GM23338 (cell line): ENCODE measurements around the gene PIRT. TPM values are rescaled to one million over a fixed set of nuclear protein-coding genes. Genes with fewer than 3 reads are reported as not detected.

Source experiments
- ATAC-seq: fragments of 200-7000 bp; cut with Tn5 transposase; 3 replicates; pipeline ENCODE4 v1.9.1; 2020
- DNase-seq: peaks from one replicate; pipeline ENCODE4 v3.0.0-alpha.2; 2015; ENCODE audit warnings: low spot score
- H2AFZ ChIP-seq: fragments of 200-600 bp; sonication (generic); 2 replicates; pipeline ENCODE4 v1.8.0; 2016; ENCODE audit warnings: antibody characterized with exemption, mild to moderate bottlenecking, moderate library complexity
- H3F3A ChIP-seq: fragments of 200-600 bp; sonication (generic); replicated peaks from 2 replicates; pipeline ENCODE4 v1.8.0; 2017; ENCODE audit warnings: antibody characterized with exemption, mixed run types, low read depth
- H3K27ac ChIP-seq: fragments of 200-600 bp; sonication (generic); 2 replicates; pipeline ENCODE4 v1.6.1; 2016; ENCODE audit warnings: low read depth
- H3K27me3 ChIP-seq: fragments of 200-600 bp; sonication (generic); 2 replicates; pipeline ENCODE4 v1.8.0; 2016; ENCODE audit warnings: mild to moderate bottlenecking, mixed run types, moderate library complexity; ENCODE audit not compliant: insufficient read depth
- H3K36me3 ChIP-seq: fragments of 200-600 bp; sonication (generic); 2 replicates; pipeline ENCODE4 v1.8.0; 2016; ENCODE audit warnings: mild to moderate bottlenecking; ENCODE audit not compliant: insufficient read depth
- H3K4me1 ChIP-seq: fragments of 200-600 bp; sonication (generic); 2 replicates; pipeline ENCODE4 v1.8.0; 2016; ENCODE audit warnings: mild to moderate bottlenecking, moderate library complexity; ENCODE audit not compliant: insufficient read depth
- H3K4me2 ChIP-seq: fragments of 200-600 bp; sonication (generic); 2 replicates; pipeline ENCODE4 v1.7.1; 2017; ENCODE audit warnings: mixed run types
- H3K4me3 ChIP-seq: fragments of 200-600 bp; sonication (generic); 2 replicates; pipeline ENCODE4 v1.6.1; 2016; ENCODE audit warnings: mixed run types
- H3K79me2 ChIP-seq: fragments of 200-600 bp; sonication (generic); replicated peaks from 2 replicates; pipeline ENCODE4 v1.8.0; 2017; ENCODE audit warnings: mild to moderate bottlenecking; ENCODE audit not compliant: insufficient read depth
- H3K9me2 ChIP-seq: fragments of 200-600 bp; sonication (generic); 2 replicates; pipeline ENCODE4 v1.8.0; 2017; ENCODE audit not compliant: insufficient read depth
- H4K20me1 ChIP-seq: fragments of 200-600 bp; sonication (generic); replicated peaks from 2 replicates; pipeline ENCODE4 v1.8.0; 2017; ENCODE audit warnings: mild to moderate bottlenecking; ENCODE audit not compliant: insufficient read depth
- H3K27ac Mint-ChIP-seq: 2 replicates; pipeline ENCODE4 v1.8.0; 2020; ENCODE audit warnings: inconsistent platforms, mild to moderate bottlenecking, moderate library complexity, mixed read lengths
- H3K27me3 Mint-ChIP-seq: 3 replicates; pipeline ENCODE4 v1.8.0; 2022; ENCODE audit warnings: low read depth, mild to moderate bottlenecking, moderate library complexity, mixed read lengths, inconsistent platforms; ENCODE audit not compliant: insufficient read depth, poor library complexity
- H3K36me3 Mint-ChIP-seq: 3 replicates; pipeline ENCODE4 v1.8.0; 2021; ENCODE audit warnings: low read depth, mild to moderate bottlenecking, inconsistent platforms, moderate library complexity, mixed read lengths
- H3K4me1 Mint-ChIP-seq: 3 replicates; pipeline ENCODE4 v1.8.0; 2020; ENCODE audit warnings: mild to moderate bottlenecking, inconsistent platforms, mixed read lengths
- H3K4me3 Mint-ChIP-seq: 3 replicates; pipeline ENCODE4 v1.8.0; 2021; ENCODE audit warnings: moderate library complexity, mild to moderate bottlenecking, inconsistent platforms, mixed read lengths
- H3K9me3 Mint-ChIP-seq: 3 replicates; pipeline ENCODE4 v1.8.0; 2020; ENCODE audit warnings: moderate library complexity, mild to moderate bottlenecking, inconsistent platforms, mixed read lengths
- CREB1 ChIP-seq: fragments of 250-450 bp; sonication (Bioruptor Pico); IDR thresholded peaks from 2 replicates; pipeline ENCODE4 v1.5.0; 2020; ENCODE audit warnings: low read depth, mild to moderate bottlenecking, moderate library complexity
- EZH2 ChIP-seq: fragments of 200-600 bp; sonication (generic); IDR thresholded peaks from one replicate; pipeline ENCODE4 v1.8.0; 2017; ENCODE audit warnings: antibody characterized with exemption, mild to moderate bottlenecking, low read depth; ENCODE audit not compliant: unreplicated experiment
- EZH2phosphoT487 ChIP-seq: fragments of 200-600 bp; sonication (generic); IDR thresholded peaks from one replicate; pipeline ENCODE4 v1.8.1; 2018; ENCODE audit warnings: antibody characterized with exemption; ENCODE audit not compliant: unreplicated experiment
- JUNB ChIP-seq: IDR thresholded peaks from one replicate; pipeline ENCODE4 v1.6.1; 2016; ENCODE audit warnings: antibody characterized with exemption; ENCODE audit not compliant: unreplicated experiment
- NANOG ChIP-seq: IDR thresholded peaks from 2 replicates; pipeline ENCODE4 v1.6.1; 2016; ENCODE audit warnings: antibody characterized with exemption, borderline replicate concordance
- POLR2AphosphoS5 ChIP-seq: IDR thresholded peaks from 2 replicates; pipeline ENCODE4 v1.6.1; 2016; ENCODE audit warnings: antibody characterized with exemption, low read depth
- STAT1 ChIP-seq: IDR thresholded peaks from one replicate; pipeline ENCODE4 v1.6.1; 2016; ENCODE audit warnings: antibody characterized with exemption; ENCODE audit not compliant: unreplicated experiment
- ZNF114 ChIP-seq: fragments of 250-450 bp; sonication (Bioruptor Pico); IDR thresholded peaks from 2 replicates; pipeline ENCODE4 v1.5.0; 2020; ENCODE audit warnings: mild to moderate bottlenecking, moderate library complexity
- ZNF331 ChIP-seq: fragments of 250-450 bp; sonication (Bioruptor Pico); IDR thresholded peaks from 2 replicates; pipeline ENCODE4 v1.5.0; 2020; ENCODE audit warnings: low read depth, mild to moderate bottlenecking, moderate library complexity
- polyA plus RNA-seq: library from polyadenylated mRNA; unstranded; fragments of >200 nt; fragmentation: Nextera tagmentation; extraction: Ambion mirVana; gene quantifications from 2 replicates; pipeline ENCODE4 v1.2.1, GENCODE V29; 2016
- total RNA-seq: library from RNA; depleted of rRNA; stranded (reverse); fragments of >200 nt; shearing (Covaris generic); gene quantifications from 2 replicates; pipeline ENCODE4 v1.2.3, GENCODE V29; 2014
- TF ChIP-seq, protein P1 (sequence below), 2 experiments: fragments of 200-600 bp in 1 of 2; sonication (generic) in 1 of 2; conservative IDR thresholded peaks; 2 replicates each; pipeline versions ENCODE4 v1.5.1 to v1.6.1; 2016 to 2017; ENCODE audit warnings: antibody characterized with exemption in 2 of 2, low read depth in 2 of 2, mild to moderate bottlenecking in 2 of 2, moderate library complexity in 1 of 2
- TF ChIP-seq, protein P2 (sequence below): IDR thresholded peaks from one replicate; pipeline ENCODE4 v1.6.1; 2018; ENCODE audit warnings: antibody characterized with exemption; ENCODE audit not compliant: unreplicated experiment
- TF ChIP-seq, protein P3 (sequence below): IDR thresholded peaks from 2 replicates; pipeline ENCODE4 v1.6.1; 2016; ENCODE audit warnings: antibody characterized with exemption
- TF ChIP-seq, protein P4 (sequence below): fragments of 250-450 bp; sonication (Bioruptor Pico); IDR thresholded peaks from 2 replicates; pipeline ENCODE4 v1.5.0; 2020; ENCODE audit warnings: mild to moderate bottlenecking, moderate library complexity

PIRT gene
- total and polyA plus RNA-seq, 2 experiments from 2014 or later, result not detected

DNA sequence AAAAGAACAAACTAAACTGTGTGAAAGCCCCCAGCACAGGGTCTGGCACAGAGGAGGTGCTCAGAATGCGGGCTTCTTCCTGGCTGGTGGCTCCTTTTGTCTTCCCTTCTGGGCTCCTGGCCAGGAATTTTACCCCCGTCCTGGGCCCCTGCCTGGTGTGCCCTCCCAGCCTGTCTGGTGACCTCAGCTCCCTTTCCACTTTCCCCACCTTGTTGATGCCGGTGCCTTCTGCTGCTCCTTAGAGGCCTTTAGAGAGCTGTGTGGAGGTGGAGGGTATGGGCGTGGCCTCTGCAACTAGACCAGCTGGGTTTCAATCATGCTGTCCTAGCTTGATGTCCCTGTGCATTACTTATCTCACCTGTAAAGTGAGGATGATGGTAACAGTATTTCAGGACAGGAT lies 16.8 kb downstream of the PIRT start:
- DNase-seq (no peak), ATAC-seq (no peak; the same call in 2 of the 3 replicates)
- Histone ChIP-seq H3K27ac (no peak overlapping the region), H3K79me2 (no peaks in the 10 kb centered on the region), H3K36me3 (no peaks in the 10 kb centered on the region), H3K27me3 (no peaks in the 10 kb centered on the region), H4K20me1 (no peaks in the 10 kb centered on the region), H3F3A (no peaks in the 10 kb centered on the region), H2AFZ (peak overlapping the region; percentile 32; the same call in 1 of the 2 replicates), H3K4me3 (no peak overlapping the region), H3K4me1 (no peaks in the 10 kb centered on the region), H3K4me2 (no peak overlapping the region), H3K9me2 (peaks cover 4% of the 10 kb centered on the region; the same call in 1 of the 2 replicates)
- peaks cover 2% of the 10 kb centered on the region for H3K27me3 Mint-ChIP-seq
- H3K9me3 Mint-ChIP-seq, result peaks cover 3% of the 10 kb centered on the region; the same call in 2 of the 3 replicates
- H3K4me1 Mint-ChIP-seq, result peaks cover 6% of the 10 kb centered on the region; the same call in 2 of the 3 replicates
- H3K4me3 Mint-ChIP-seq, result no peak overlapping the region
- no peak overlapping the region for H3K27ac Mint-ChIP-seq
- H3K36me3 Mint-ChIP-seq, result no peaks in the 10 kb centered on the region
- TF ChIP-seq ZNF331 (CRISPR knock-in tag), result no peak
- TF ChIP-seq EZH2phosphoT487, result no peak
- no peak for TF ChIP-seq STAT1
- TF ChIP-seq, protein P1, sequence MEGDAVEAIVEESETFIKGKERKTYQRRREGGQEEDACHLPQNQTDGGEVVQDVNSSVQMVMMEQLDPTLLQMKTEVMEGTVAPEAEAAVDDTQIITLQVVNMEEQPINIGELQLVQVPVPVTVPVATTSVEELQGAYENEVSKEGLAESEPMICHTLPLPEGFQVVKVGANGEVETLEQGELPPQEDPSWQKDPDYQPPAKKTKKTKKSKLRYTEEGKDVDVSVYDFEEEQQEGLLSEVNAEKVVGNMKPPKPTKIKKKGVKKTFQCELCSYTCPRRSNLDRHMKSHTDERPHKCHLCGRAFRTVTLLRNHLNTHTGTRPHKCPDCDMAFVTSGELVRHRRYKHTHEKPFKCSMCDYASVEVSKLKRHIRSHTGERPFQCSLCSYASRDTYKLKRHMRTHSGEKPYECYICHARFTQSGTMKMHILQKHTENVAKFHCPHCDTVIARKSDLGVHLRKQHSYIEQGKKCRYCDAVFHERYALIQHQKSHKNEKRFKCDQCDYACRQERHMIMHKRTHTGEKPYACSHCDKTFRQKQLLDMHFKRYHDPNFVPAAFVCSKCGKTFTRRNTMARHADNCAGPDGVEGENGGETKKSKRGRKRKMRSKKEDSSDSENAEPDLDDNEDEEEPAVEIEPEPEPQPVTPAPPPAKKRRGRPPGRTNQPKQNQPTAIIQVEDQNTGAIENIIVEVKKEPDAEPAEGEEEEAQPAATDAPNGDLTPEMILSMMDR (conservative IDR thresholded peaks at IDR 0.05; ENCODE audit: low read depth in 2 of 2), result no peak
- no peak for TF ChIP-seq ZNF114
- no peak for TF ChIP-seq NANOG
- TF ChIP-seq EZH2, result no peak
- TF ChIP-seq, protein P2, sequence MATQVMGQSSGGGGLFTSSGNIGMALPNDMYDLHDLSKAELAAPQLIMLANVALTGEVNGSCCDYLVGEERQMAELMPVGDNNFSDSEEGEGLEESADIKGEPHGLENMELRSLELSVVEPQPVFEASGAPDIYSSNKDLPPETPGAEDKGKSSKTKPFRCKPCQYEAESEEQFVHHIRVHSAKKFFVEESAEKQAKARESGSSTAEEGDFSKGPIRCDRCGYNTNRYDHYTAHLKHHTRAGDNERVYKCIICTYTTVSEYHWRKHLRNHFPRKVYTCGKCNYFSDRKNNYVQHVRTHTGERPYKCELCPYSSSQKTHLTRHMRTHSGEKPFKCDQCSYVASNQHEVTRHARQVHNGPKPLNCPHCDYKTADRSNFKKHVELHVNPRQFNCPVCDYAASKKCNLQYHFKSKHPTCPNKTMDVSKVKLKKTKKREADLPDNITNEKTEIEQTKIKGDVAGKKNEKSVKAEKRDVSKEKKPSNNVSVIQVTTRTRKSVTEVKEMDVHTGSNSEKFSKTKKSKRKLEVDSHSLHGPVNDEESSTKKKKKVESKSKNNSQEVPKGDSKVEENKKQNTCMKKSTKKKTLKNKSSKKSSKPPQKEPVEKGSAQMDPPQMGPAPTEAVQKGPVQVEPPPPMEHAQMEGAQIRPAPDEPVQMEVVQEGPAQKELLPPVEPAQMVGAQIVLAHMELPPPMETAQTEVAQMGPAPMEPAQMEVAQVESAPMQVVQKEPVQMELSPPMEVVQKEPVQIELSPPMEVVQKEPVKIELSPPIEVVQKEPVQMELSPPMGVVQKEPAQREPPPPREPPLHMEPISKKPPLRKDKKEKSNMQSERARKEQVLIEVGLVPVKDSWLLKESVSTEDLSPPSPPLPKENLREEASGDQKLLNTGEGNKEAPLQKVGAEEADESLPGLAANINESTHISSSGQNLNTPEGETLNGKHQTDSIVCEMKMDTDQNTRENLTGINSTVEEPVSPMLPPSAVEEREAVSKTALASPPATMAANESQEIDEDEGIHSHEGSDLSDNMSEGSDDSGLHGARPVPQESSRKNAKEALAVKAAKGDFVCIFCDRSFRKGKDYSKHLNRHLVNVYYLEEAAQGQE, result no peak
- no peak for TF ChIP-seq POLR2AphosphoS5
- TF ChIP-seq CREB1, result no peak
- TF ChIP-seq, protein P3, sequence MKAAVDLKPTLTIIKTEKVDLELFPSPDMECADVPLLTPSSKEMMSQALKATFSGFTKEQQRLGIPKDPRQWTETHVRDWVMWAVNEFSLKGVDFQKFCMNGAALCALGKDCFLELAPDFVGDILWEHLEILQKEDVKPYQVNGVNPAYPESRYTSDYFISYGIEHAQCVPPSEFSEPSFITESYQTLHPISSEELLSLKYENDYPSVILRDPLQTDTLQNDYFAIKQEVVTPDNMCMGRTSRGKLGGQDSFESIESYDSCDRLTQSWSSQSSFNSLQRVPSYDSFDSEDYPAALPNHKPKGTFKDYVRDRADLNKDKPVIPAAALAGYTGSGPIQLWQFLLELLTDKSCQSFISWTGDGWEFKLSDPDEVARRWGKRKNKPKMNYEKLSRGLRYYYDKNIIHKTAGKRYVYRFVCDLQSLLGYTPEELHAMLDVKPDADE, result no peak
- TF ChIP-seq, protein P4, sequence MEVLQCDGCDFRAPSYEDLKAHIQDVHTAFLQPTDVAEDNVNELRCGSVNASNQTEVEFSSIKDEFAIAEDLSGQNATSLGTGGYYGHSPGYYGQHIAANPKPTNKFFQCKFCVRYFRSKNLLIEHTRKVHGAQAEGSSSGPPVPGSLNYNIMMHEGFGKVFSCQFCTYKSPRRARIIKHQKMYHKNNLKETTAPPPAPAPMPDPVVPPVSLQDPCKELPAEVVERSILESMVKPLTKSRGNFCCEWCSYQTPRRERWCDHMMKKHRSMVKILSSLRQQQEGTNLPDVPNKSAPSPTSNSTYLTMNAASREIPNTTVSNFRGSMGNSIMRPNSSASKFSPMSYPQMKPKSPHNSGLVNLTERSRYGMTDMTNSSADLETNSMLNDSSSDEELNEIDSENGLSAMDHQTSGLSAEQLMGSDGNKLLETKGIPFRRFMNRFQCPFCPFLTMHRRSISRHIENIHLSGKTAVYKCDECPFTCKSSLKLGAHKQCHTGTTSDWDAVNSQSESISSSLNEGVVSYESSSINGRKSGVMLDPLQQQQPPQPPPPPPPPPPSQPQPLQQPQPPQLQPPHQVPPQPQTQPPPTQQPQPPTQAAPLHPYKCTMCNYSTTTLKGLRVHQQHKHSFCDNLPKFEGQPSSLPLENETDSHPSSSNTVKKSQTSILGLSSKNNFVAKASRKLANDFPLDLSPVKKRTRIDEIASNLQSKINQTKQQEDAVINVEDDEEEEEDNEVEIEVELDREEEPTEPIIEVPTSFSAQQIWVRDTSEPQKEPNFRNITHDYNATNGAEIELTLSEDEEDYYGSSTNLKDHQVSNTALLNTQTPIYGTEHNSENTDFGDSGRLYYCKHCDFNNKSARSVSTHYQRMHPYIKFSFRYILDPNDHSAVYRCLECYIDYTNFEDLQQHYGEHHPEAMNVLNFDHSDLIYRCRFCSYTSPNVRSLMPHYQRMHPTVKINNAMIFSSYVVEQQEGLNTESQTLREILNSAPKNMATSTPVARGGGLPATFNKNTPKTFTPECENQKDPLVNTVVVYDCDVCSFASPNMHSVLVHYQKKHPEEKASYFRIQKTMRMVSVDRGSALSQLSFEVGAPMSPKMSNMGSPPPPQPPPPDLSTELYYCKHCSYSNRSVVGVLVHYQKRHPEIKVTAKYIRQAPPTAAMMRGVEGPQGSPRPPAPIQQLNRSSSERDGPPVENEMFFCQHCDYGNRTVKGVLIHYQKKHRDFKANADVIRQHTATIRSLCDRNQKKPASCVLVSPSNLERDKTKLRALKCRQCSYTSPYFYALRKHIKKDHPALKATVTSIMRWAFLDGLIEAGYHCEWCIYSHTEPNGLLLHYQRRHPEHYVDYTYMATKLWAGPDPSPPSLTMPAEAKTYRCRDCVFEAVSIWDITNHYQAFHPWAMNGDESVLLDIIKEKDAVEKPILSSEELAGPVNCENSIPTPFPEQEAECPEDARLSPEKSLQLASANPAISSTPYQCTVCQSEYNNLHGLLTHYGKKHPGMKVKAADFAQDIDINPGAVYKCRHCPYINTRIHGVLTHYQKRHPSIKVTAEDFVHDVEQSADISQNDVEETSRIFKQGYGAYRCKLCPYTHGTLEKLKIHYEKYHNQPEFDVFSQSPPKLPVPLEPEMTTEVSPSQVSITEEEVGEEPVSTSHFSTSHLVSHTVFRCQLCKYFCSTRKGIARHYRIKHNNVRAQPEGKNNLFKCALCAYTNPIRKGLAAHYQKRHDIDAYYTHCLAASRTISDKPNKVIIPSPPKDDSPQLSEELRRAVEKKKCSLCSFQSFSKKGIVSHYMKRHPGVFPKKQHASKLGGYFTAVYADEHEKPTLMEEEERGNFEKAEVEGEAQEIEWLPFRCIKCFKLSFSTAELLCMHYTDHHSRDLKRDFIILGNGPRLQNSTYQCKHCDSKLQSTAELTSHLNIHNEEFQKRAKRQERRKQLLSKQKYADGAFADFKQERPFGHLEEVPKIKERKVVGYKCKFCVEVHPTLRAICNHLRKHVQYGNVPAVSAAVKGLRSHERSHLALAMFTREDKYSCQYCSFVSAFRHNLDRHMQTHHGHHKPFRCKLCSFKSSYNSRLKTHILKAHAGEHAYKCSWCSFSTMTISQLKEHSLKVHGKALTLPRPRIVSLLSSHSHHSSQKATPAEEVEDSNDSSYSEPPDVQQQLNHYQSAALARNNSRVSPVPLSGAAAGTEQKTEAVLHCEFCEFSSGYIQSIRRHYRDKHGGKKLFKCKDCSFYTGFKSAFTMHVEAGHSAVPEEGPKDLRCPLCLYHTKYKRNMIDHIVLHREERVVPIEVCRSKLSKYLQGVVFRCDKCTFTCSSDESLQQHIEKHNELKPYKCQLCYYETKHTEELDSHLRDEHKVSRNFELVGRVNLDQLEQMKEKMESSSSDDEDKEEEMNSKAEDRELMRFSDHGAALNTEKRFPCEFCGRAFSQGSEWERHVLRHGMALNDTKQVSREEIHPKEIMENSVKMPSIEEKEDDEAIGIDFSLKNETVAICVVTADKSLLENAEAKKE (CRISPR knock-in tag), result no peak
- no peak for TF ChIP-seq JUNB
